ENCODE measurements around the gene SLC7A5. TPM values are rescaled to one million over a fixed set of nuclear protein-coding genes. Genes with fewer than 3 reads are reported as not detected.

SLC7A5 gene
- total and polyA plus RNA-seq, 2 of the 13 experiments (the other 11 are each of a cell fraction or from before 2014, with no cell fraction given) = 79.6 to 155 TPM

DNA sequence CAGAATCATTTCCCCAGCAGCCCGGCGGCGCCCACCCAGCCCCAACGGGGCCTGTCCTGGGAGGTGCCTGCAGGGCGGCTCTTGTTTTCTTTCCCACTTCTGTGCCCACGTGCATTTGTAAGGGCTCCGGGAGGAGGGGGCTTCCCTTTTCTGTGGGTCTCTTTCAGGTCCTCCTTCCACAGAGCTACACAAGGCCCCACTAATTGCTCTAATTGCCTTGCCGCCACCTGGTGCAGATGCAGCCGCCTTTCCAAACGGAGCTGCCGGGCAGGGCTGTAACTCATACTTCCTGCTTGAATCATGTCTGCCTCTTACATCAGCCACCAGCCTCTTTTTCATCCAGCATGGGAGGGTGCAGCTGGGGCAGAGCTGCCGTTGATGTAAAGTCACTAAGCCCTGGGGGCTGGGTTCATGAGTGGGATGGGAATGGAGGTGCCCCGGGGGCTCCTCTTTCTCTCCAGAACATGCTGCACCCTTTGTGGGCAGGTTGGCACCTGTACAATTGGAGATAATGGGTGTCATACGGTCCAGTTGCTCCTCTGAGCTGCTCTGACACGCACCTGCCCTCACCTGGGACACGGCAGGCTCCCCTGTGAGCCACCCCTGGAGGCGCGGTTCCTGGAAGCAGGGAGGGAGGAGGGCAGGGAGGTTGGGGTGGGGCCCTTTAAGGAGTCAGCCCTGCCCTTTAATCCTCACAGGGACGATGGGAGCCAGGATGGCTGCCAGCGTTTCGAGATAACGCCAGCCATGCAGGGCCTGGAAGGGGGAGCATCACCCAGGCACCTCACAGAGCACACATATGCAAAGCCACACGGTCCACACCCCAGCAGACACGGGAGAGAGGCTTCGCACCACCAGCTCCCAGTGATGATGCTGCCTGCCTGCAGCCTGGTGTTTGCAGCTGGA, 62.4 kb downstream of the SLC7A5 start:
- intact Hi-C loops (cut with micrococcal nuclease; ENCODE audit: unreplicated experiment) (no loop called here), in situ Hi-C loops (cut with HindIII; ENCODE audit: extremely low pct_ligation_motif_present, low pct_unique_long_range_greater_than_20kb) (no loop called here)
- ATAC-seq = peak; percentile 71
- FAIRE-seq = peak; percentile 53
- H3K4me1 ChIP-seq (ENCODE audit: insufficient read depth, low read length) = peaks cover 62% of the 10 kb centered on the region
- WGBS (ENCODE audit: low lambda C conversion rate) = 26% methylated on average over 16 of the region's 25 CpGs
- no peaks in the 10 kb centered on the region for H3K79me2 ChIP-seq (ENCODE audit: insufficient read depth, low read length)
- H3K36me3 ChIP-seq (replicated peaks in 1 of 2; ENCODE audit: control insufficient read depth in 1 of 2, insufficient read depth in 2 of 2, low read length in 2 of 2) = no peaks in the 10 kb centered on the region
- H3K9me3 ChIP-seq (ENCODE audit: low read length) = no peaks in the 10 kb centered on the region
- no TSS peak for BruUV-seq (replicated peaks)
- peak; percentile 61 for DNase-seq (ENCODE audit: low spot score)
- H2AFZ ChIP-seq (ENCODE audit: low read length) = peak overlapping the region; percentile 13
- H3K4me2 ChIP-seq (ENCODE audit: low read depth, low read length) = peak overlapping the region; percentile 82
- peak overlapping the region; percentile 23 for H3K27ac ChIP-seq (ENCODE audit: extremely low read length, insufficient read depth, low read length)
- CTCF ChIA-PET (ENCODE audit: low intra/inter-chr PET ratio, low total read pairs) = no interaction called here
- H3K9ac ChIP-seq (ENCODE audit: insufficient read depth, low read depth, low read length) = peak overlapping the region; percentile 66
- H3K27me3 ChIP-seq (ENCODE audit: control insufficient read depth in 1 of 2, insufficient read depth in 2 of 2, low read length in 2 of 2) = peaks cover 0 to 11% of the 10 kb centered on the region in 2 experiments; a peak in 3 of 5 replicates
- peak overlapping the region; percentile 38 to 66 (median 50) for H3K4me3 ChIP-seq (replicated peaks in 1 of 3; ENCODE audit: insufficient read depth in 1 of 3, low read depth in 2 of 3, low read length in 3 of 3)
- no peaks in the 10 kb centered on the region for H4K20me1 ChIP-seq (ENCODE audit: insufficient read depth, low read length)
- POLR2A ChIA-PET = interaction anchor here (0.7 to 10.2 kb wide), 26 partner anchors 9 to 144 kb away, joined by 3 to 228 read pairs (median 8); partner anchors contain the start of genes BANP, CA5A and SLC7A5
- TF ChIP-seq, protein P1, sequence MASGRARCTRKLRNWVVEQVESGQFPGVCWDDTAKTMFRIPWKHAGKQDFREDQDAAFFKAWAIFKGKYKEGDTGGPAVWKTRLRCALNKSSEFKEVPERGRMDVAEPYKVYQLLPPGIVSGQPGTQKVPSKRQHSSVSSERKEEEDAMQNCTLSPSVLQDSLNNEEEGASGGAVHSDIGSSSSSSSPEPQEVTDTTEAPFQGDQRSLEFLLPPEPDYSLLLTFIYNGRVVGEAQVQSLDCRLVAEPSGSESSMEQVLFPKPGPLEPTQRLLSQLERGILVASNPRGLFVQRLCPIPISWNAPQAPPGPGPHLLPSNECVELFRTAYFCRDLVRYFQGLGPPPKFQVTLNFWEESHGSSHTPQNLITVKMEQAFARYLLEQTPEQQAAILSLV (CRISPR knock-in tag; IDR thresholded peaks at IDR 0.05; ENCODE audit: borderline replicate concordance) = peak; percentile 68; the same call in 1 of the 2 replicates
- TF ChIP-seq ZFP90 (CRISPR knock-in tag; IDR thresholded peaks at IDR 0.05; ENCODE audit: borderline replicate concordance) (0 out of 2 replicates have a peak, but pooled peaks have one; percentile 41), ZBTB25 (CRISPR knock-in tag; IDR thresholded peaks at IDR 0.05) (peak; percentile 53), POLR2A (IDR thresholded peaks at IDR 0.05; ENCODE audit: insufficient read depth in 1 of 2, low read depth in 2 of 2, low read length in 2 of 2) (peak; percentile 42 to 68; a peak in 3 of 4 replicates), PRPF4 (IDR thresholded peaks at IDR 0.05; ENCODE audit: low read depth, low read length, poor library complexity, severe bottlenecking) (no peak), CCDC6 (CRISPR knock-in tag; IDR thresholded peaks at IDR 0.05) (0 out of 2 replicates have a peak, but pooled peaks have one; percentile 64), ELF1 (CRISPR knock-in tag; IDR thresholded peaks at IDR 0.05) (peak; percentile 75; the same call in 1 of the 2 replicates), FOXJ3 (CRISPR knock-in tag; IDR thresholded peaks at IDR 0.05; ENCODE audit: borderline replicate concordance) (peak; percentile 30; the same call in 1 of the 2 replicates), ZNF382 (CRISPR knock-in tag; IDR thresholded peaks at IDR 0.05; ENCODE audit: borderline replicate concordance) (no peak)
- TF ChIP-seq, protein P2, sequence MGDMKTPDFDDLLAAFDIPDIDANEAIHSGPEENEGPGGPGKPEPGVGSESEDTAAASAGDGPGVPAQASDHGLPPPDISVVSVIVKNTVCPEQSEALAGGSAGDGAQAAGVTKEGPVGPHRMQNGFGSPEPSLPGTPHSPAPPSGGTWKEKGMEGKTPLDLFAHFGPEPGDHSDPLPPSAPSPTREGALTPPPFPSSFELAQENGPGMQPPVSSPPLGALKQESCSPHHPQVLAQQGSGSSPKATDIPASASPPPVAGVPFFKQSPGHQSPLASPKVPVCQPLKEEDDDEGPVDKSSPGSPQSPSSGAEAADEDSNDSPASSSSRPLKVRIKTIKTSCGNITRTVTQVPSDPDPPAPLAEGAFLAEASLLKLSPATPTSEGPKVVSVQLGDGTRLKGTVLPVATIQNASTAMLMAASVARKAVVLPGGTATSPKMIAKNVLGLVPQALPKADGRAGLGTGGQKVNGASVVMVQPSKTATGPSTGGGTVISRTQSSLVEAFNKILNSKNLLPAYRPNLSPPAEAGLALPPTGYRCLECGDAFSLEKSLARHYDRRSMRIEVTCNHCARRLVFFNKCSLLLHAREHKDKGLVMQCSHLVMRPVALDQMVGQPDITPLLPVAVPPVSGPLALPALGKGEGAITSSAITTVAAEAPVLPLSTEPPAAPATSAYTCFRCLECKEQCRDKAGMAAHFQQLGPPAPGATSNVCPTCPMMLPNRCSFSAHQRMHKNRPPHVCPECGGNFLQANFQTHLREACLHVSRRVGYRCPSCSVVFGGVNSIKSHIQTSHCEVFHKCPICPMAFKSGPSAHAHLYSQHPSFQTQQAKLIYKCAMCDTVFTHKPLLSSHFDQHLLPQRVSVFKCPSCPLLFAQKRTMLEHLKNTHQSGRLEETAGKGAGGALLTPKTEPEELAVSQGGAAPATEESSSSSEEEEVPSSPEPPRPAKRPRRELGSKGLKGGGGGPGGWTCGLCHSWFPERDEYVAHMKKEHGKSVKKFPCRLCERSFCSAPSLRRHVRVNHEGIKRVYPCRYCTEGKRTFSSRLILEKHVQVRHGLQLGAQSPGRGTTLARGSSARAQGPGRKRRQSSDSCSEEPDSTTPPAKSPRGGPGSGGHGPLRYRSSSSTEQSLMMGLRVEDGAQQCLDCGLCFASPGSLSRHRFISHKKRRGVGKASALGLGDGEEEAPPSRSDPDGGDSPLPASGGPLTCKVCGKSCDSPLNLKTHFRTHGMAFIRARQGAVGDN (CRISPR knock-in tag; IDR thresholded peaks at IDR 0.05) = peak; percentile 83
